Duodenal mucosa (tissue), 2 donors: ENCODE data around the gene RTL10.
"Not testable (repeated sequence)": the region's sequence is repeated elsewhere in the genome, so short reads cannot be mapped to it uniquely, and the experiment has no call there.

Source experiments
- H3K27ac ChIP-seq: one replicate; pipeline ENCODE4 v1.7.0; 2013; ENCODE audit warnings: low read depth, low read length
- H3K27me3 ChIP-seq, 2 donors: one replicate each; pipeline ENCODE4 v1.7.0; 2013; ENCODE audit warnings: low read length in 2 of 2, control low read depth in 1 of 2; ENCODE audit not compliant: insufficient read depth in 2 of 2, control insufficient read depth in 1 of 2
- H3K36me3 ChIP-seq, 2 donors: one replicate each; pipeline ENCODE4 v1.7.0; 2013; ENCODE audit warnings: low read length in 2 of 2, control low read depth in 1 of 2; ENCODE audit not compliant: insufficient read depth in 2 of 2, control insufficient read depth in 1 of 2
- H3K4me1 ChIP-seq, 2 donors: one replicate each; pipeline ENCODE4 v1.7.0; 2013; ENCODE audit warnings: low read length in 2 of 2, control low read depth in 1 of 2; ENCODE audit not compliant: insufficient read depth in 2 of 2, control insufficient read depth in 1 of 2
- H3K4me3 ChIP-seq, 2 donors: one replicate each; pipeline ENCODE4 v1.7.0; 2013; ENCODE audit warnings: low read length in 2 of 2, low read depth in 1 of 2
- H3K9ac ChIP-seq, 2 donors: one replicate each; pipeline ENCODE4 v1.7.0; 2013; ENCODE audit warnings: low read length in 2 of 2, low read depth in 1 of 2
- H3K9me3 ChIP-seq, 2 donors: one replicate each; pipeline ENCODE4 v1.7.0; 2013; ENCODE audit warnings: low read length in 2 of 2, control low read depth in 1 of 2; ENCODE audit not compliant: control insufficient read depth in 1 of 2

The RTL10 gene

DNA sequence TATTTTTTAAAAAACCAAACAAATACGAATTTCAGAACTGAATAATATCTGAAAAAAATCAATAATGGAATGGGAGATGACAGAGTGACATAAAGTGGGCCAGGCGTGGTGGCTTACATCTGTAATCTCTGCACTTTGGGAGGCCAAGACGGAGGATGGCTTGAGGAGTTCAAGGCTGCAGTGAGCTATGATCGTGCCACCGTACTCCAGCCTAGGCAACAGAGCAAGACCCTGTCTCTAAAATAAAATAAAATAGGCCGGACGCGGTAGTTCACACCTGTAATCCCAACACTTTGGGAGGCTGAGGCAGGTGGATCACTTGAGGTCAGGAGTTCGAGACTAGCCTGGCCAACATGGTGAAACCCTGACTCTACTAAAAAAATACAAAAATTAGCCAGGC, 21.3 kb downstream of the RTL10 start:
- not testable (repeated sequence) for H3K9ac ChIP-seq, H3K4me3 ChIP-seq, H3K27me3 ChIP-seq, H3K36me3 ChIP-seq, H3K27ac ChIP-seq, H3K9me3 ChIP-seq, H3K4me1 ChIP-seq

DNA sequence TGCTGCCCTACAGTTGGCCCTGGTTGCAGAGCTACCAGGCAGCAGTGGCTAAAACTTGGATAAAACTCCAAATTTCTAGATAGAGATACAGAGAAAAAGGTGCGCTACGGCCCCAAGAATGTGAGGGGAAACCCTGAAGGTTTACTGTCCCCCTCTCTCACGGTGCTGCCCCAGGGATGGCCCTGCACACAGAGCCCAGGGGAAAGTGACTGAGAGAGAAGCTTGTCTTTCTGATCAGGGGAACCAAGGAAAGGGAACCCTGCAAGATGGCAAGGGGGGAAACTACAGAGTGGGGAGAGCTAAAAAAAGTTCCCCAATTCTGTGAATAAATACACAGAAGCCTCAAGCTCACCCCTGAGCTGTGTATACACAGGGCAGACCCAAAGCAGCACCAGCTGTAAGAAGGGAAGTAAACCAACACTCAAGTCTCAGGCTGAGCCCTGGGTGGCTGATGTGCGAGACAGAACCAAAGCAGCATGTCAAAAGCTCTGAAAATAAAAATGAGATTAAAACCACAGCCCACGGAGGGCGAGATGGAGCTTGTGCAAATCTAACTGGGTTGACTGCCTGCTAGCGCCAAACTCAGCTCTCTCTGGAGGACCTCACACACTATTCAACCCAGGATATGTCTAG, 22.1 kb downstream of the RTL10 start:
- Histone ChIP-seq H3K4me3 (no peak overlapping the region), H3K27ac (no peak overlapping the region), H3K9ac (no peak overlapping the region), H3K36me3 (no peaks in the 10 kb centered on the region), H3K9me3 (no peaks in the 10 kb centered on the region), H3K27me3 (no peaks in the 10 kb centered on the region), H3K4me1 (no peaks in the 10 kb centered on the region)

DNA sequence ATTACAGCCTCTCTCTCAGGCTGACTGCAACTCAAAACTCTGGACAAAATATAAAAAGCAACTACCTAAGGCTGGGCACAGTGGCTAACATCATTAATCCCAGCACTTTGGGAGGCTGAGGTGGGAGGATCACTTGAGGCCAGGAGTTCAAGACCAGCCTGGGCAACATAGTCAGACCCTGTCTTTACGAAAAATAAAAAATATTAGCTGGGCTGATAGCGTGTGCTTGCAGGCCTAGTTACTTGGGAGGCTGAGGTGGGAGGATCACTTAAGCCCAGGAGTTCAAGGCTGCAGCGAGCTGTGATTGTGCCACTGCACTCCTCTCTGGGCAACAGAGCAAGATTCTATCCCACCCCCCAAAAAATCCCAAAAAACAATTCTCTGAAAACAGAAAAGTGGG, 22.7 kb downstream of the RTL10 start:
- not testable (repeated sequence) for H3K4me3 ChIP-seq, H3K9me3 ChIP-seq, H3K27me3 ChIP-seq, H3K36me3 ChIP-seq, H3K27ac ChIP-seq, H3K9ac ChIP-seq, H3K4me1 ChIP-seq

DNA sequence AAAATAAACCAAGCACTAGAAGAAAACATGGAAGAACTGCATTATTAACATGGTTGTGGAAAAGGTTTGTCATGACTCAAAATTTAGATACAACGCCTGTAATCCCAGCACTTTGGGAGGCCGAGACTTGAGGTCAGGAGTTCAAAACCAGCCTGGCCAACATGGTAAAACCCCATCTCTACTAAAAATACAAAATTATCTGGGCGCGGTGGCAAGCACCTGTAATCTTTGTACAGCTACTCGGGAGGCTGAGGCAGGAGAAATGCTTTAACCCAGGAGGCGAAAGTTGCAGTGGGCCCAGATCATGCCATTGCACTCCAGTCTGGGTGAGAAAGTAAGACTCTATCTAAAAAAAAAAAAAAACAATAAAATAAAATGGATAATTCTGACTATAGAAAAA, 23.7 kb downstream of the RTL10 start:
- no peaks in the 10 kb centered on the region for H3K4me1 ChIP-seq
- H3K27me3 ChIP-seq = no peaks in the 10 kb centered on the region
- H3K9ac ChIP-seq = no peak overlapping the region
- no peaks in the 10 kb centered on the region for H3K9me3 ChIP-seq
- no peak overlapping the region for H3K4me3 ChIP-seq
- H3K36me3 ChIP-seq = no peaks in the 10 kb centered on the region
- no peak overlapping the region for H3K27ac ChIP-seq

DNA sequence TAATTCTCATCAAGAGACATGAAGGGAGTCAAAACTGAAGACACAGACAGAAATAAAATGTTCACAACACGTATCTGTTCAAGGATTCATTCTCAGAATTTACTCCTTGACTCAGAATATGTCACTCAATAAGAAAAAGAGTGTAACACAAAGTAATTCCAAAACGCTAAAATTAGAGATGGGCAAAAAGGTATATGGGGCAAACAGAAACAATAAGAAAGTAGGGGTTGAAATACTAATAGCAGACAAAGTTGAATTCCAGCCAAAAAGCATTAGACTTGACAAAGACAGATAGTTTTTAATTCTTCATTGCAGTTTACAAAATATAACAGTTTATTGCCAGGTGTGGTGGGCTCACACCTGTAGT, 26.7 kb downstream of the RTL10 start:
- no peak overlapping the region for H3K4me3 ChIP-seq
- H3K9ac ChIP-seq = no peak overlapping the region
- peaks cover 14 to 20% of the 10 kb centered on the region in 2 donors for H3K4me1 ChIP-seq
- H3K36me3 ChIP-seq = no peaks in the 10 kb centered on the region
- H3K27me3 ChIP-seq = no peaks in the 10 kb centered on the region
- no peak overlapping the region for H3K27ac ChIP-seq
- no peaks in the 10 kb centered on the region for H3K9me3 ChIP-seq

DNA sequence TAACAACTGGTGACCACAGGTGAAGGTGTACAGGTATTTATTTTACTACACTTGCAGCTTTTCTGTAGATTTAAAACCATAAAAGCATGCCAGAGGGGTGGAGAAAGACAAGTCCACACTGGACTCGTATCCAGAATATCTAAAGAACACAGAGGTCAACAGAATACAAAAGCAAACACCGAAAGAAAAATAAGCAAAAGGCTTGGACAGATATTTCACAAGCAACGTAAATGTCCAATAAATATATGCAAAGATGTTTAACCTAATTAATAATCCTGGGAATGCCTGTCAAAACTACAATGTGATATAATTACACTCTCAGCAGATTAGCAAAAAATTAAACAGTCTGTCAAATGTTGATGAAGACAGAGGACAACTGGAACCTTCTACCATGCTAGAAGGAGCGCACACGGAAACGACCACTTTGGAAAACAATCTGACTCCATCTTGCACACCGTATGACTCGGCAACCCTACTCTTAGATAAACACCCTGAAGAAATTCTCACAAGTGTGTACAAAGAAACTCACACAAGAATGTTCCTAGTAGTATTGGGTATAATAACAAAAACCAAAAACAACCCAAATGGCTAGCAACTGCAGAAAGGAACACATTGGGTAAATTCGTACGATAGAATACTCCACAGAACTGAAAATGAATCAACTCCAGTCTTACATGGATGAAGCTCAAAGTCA, 27.2 kb downstream of the RTL10 start:
- H3K4me3 ChIP-seq = no peak overlapping the region
- no peaks in the 10 kb centered on the region for H3K27me3 ChIP-seq
- H3K4me1 ChIP-seq = peaks cover 19 to 25% of the 10 kb centered on the region in 2 donors
- no peak overlapping the region for H3K27ac ChIP-seq
- H3K9ac ChIP-seq = no peak overlapping the region
- H3K36me3 ChIP-seq = no peaks in the 10 kb centered on the region
- H3K9me3 ChIP-seq = no peaks in the 10 kb centered on the region

DNA sequence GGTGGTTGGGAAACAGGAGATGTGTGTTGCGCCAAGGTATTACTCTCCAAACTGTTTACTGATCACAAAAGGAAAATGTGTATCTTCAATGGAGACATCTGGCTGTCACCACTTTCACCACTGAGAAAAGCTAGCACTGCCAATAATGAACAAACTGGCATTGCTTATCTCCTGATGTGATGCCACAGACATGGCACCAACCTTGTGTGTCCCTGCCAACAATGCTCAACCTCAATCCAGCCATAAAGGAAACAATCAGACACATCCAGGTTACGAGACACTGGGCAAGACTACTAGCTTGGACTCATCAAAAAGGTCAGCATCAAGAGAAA, 28.1 kb downstream of the RTL10 start:
- no peak overlapping the region for H3K27ac ChIP-seq
- H3K36me3 ChIP-seq = no peaks in the 10 kb centered on the region
- no peaks in the 10 kb centered on the region for H3K27me3 ChIP-seq
- H3K9me3 ChIP-seq = no peaks in the 10 kb centered on the region
- H3K4me1 ChIP-seq = peaks cover 20 to 31% of the 10 kb centered on the region in 2 donors
- H3K4me3 ChIP-seq = no peak overlapping the region
- no peak overlapping the region for H3K9ac ChIP-seq

DNA sequence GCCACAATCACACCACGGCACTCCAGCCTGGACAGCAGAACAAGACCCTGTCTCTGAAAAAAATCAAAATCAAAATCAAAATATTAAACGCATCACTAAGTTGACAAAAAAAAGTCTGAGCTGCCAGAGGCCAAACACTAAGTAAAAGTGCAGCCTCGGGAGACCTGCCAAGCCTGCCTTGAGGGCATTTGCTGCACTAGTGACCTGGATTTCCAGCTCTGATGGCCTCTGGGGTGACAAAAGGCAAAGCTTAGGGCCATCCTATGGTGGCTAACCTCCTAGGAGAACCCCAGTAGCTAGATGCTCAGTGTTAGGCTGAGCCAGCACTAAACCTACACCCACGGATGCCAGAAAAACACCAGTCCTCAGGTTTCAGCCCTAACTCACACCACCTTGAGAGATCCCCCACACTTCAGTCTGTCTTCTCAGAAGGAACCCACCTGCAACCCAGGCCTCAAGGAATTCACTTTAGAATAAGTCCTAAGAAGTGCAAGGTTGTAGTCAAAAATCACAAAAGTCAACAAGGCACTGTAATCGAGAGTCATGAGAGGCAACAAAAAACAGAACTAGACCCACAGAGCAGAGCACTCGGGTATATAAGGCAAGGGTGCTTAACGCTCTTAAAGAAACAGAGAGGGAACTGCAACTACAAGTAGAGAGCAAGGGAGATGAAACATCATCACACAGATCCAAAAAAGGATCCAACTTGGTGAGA, 28.6 kb downstream of the RTL10 start:
- H3K9ac ChIP-seq = no peak overlapping the region
- no peak overlapping the region for H3K27ac ChIP-seq
- no peaks in the 10 kb centered on the region for H3K36me3 ChIP-seq
- H3K4me1 ChIP-seq = peaks cover 20 to 31% of the 10 kb centered on the region in 2 donors
- H3K27me3 ChIP-seq = no peaks in the 10 kb centered on the region
- no peaks in the 10 kb centered on the region for H3K9me3 ChIP-seq
- H3K4me3 ChIP-seq = no peak overlapping the region

DNA sequence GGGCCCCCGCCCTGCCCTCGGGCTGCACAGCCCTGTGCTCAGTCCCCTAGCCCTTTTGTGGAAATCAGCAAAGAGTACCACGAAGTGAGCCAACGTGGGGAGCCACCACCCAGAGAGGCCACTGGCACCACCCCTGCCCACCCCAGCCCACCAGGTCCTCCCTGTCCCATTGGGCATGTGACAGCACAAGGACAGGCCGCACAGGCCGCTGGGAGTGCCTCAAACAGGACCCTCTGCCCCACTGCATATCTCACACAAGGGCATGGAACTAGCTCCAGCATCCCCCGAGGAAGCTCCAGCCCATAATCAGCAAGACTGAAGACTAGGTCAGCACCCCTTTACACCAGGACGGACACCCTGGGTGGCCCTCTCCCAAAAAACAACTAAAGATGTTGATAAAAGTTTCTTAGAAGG, 29.7 kb downstream of the RTL10 start:
- H3K27me3 ChIP-seq = no peaks in the 10 kb centered on the region
- H3K9ac ChIP-seq = no peak overlapping the region
- H3K4me3 ChIP-seq = no peak overlapping the region
- H3K36me3 ChIP-seq = no peaks in the 10 kb centered on the region
- no peak overlapping the region for H3K27ac ChIP-seq
- peaks cover 20 to 31% of the 10 kb centered on the region in 2 donors for H3K4me1 ChIP-seq
- no peaks in the 10 kb centered on the region for H3K9me3 ChIP-seq

DNA sequence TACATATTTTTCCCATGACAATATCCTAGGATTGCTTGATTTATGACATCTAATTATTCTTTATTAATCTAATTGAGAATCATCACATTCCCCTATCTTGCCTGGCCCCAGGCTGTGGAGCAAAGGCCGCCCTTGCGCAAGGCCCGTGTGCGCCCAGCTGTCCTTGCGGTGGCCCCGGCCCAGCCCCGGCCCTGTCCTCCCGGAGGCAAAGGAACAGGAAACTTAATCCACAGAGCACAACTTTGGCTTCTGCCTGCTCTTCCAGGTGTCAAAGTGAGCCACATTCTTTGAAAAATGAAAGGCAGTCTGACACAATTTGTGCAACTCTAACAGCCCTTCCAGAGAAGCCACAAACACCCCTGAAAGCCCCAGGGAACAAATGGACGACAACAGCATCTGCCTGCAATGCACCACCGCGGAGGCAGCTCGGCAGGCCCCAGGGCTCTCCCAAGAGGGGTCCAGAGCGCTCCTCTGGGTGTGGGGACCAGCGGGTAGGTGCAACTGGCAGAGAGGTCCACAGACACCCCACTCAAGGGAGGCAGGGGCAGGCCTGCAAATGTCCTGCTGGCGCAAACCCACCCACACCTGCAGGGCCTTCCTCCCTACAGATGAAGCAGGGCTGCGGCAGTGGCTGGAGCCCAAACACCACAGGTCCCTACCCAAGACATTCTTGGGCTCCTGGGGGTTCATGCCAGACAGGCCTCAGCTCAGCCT, 30.3 kb downstream of the RTL10 start:
- Histone ChIP-seq H3K9ac (no peak overlapping the region), H3K4me1 (peaks cover 20 to 31% of the 10 kb centered on the region in 2 donors), H3K4me3 (no peak overlapping the region), H3K9me3 (no peaks in the 10 kb centered on the region), H3K27ac (no peak overlapping the region), H3K27me3 (no peaks in the 10 kb centered on the region), H3K36me3 (no peaks in the 10 kb centered on the region)
